Fibroblast of the conjunctiva (primary cell): ENCODE data around the gene ZMYM4.
"Not testable (repeated sequence)": the region's sequence is repeated elsewhere in the genome, so short reads cannot be mapped to it uniquely, and the experiment has no call there.

Experiments used
- DNase-seq: peaks from one replicate; pipeline ENCODE4 v3.0.0-alpha.2; 2010; ENCODE audit warnings: low read depth

Gene ZMYM4

GRCh38 chr1:35268282-35269200, at the start of gene ZMYM4:
Gene ZMYM4 (plus strand): TSS chr1:35268709. CDS start chr1:35269047, 338 bp downstream.
- DNase-seq, result peak; percentile 98

DNA sequence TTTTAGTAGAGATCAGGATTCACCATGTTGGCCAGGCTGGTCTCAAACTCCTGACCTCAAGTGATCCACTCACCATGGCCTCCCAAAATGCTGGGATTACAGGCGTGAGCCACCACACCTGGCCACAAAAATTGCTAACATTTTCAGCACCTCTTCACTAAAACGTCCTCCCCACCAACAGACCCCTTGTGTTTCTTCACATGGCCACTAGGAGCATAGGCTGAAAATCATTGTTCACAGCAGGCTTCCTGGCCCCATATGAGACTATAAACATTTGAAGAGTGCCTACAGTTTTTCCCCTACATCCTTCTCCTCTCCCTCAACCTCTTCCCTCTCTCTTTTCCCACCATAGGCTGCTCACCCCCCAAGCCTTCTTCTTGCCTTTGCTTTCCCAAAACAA, 47.5 kb upstream of the ZMYM4 start:
- no peak for DNase-seq

DNA sequence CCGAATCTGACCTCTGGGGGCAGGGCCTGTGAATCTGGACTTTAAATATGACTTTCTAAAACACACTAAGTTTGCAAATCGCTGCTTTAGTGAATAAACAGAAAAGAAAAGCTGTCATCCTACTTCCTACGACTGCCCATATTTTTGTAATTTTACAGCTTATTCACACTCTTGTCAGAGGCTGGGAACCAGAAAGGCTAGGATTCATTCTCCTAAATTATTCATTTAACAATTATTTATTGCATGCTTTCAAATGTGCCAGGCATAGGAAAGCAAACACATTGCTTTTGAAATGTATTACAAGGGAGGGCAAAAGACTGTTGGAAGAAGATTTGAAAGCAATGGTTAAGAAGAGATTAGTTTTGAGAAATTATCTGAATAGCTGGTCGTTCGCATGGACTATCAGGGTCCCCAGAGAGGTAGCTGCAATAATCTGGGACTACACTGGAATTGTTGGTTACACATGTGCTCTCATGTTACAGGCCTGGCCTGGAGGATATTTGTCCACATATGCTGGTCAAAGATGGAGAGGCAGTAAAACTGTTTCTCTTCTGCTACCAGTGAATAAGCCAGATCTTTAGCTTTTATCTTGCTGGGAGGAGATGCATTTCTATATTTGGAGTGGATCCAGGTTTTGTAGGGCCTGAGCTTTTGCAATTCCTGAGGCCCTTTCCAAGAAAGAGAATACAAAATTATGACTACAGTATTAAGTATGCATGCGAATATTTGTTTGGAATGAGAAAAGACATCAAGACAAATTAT, 46.0 kb upstream of the ZMYM4 start:
- peak; percentile 72 for DNase-seq

DNA sequence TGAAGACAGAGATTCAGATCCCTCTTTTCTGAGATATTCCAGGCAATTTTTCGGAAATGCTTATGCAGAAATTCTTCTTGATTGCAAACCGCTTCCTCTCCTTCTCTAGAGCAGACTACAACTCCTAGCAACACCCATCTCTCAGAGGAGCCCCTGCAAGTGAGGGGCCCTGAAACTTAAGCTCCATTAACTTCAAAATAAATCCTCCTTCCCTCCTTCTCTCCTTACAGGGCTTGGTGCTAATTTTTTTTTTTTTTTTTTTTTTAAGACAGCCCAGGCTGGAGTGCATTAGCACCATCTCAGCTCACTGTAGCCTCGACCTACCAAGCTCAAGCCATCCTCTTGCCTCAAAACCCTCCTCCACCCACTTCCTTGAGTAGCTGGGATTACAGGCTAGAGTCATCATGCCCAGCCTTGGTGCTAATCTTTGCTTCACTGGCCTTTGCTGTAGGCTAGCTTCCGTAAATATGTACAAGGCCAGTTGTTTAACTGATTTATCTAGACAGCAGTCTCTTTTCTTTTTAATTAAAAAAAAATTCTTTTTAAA, 45.4 kb upstream of the ZMYM4 start:
- DNase-seq, result no peak

DNA sequence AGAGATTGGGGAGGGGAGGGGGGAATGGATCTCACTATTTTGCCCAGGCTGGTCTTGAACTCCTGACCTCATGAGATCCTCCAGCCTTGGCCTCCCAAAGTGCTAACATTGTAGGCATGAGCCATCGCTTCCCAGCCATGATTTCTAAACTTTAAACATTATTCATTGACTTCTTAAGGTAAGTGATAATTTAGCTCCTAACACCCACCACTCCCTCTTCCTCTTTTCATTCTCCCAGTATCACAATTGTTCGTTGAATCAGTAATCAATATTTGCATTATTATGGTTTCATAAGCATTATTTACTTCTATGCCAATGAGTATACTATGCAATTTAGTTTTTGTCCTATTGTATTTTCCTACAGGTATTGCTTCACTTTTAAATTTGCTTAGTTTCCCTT, 42.0 kb upstream of the ZMYM4 start:
- no peak for DNase-seq

DNA sequence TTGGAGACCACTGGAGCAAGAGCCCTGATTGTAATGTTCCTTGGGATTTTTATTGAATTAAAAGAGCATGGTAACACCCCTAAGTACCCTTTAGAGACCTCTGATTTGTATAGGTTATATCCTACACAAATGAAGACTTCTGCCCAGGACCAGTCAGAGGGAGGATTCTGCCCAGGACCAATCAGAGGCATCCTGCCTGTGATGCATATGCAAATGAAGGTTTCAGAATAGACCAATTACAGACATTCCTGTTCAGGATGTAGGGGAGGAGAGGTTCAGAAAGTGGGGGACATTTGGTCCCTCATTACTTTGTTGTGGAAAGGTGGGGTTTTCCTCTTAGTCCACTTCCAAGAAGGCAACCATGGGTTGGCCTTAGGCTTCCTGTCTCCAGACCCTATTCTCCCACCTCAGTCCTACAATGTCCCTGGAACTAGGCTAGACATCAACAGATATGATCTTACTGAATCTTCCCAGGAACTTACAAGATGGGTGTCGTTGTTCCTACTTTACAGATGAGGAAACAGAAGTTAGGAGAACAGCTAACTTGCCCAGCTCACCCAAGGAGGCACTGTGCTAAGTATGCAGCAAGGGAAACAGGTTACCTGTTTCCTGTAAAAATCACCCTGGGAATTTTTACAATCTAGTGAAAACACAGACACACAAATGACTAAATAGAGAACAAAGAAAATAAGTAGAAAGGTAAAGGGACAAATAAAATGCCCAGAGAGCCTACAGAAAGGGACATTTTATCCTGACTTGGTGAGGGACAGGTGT, 38.7 kb upstream of the ZMYM4 start:
- no peak for DNase-seq

DNA sequence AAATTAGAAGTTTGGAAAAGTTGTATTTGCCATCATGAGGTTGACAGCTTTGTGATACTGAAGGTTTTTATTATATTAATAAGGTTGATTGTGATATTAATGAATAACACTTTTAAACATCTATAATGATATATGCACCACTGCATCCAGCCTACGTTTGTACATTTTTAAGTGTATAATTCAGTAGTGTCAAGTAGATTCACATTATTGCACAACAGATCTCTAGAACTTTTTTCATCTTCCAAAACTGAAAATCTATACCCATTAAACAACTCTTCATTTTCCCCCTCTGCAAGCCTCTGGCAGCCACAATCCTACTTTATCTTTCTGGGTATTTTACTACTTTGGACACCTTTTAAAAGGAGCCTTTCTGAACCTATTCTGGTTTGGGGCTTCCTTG, 37.2 kb upstream of the ZMYM4 start:
- DNase-seq, result no peak

DNA sequence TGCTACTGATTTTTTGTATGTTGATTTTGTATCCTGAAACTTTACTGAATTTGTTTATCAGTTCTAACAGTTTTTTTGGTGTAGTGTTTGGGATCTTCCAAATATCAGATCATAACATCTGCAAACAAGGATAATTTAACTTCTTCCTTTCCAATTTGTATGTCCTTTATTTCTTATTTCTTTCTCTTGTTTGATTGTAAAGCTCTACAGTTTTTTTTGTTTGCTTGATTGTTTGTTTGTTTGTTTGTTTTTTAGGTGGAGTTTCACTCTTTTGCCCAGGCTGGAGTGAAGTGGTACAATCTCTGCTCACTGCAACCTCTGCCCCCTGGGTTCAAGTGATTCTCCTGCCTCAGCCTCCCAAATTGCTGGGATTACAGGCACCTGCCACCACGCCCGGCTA, 31.7 kb upstream of the ZMYM4 start:
- DNase-seq, result not testable (repeated sequence)

GRCh38 chr1:35243691-35244090, 24.8 kb upstream of the ZMYM4 start:
- DNase-seq, result no peak

- DNase-seq, result no peak
Measured at GRCh38 chr1:35247256-35247655, 21.3 kb upstream of the ZMYM4 start.

DNA sequence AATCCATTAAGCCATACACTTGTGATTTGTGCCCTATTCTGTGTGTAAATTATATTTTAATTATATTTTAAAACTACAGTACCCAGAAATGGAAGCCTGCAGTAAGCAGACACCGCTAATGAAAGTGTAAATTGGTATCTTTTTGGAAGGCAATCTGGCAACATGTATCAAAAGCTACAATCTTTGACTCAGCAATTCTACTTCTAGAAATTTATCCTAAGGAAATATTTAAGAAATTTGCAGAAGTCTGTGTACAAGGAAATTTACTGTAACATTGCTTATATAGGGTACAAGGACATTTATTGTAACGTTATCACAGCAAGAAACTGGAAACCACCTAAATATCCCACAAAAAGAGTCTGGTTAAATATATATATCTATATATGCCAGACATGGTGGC, 14.6 kb upstream of the ZMYM4 start:
- no peak for DNase-seq

DNA sequence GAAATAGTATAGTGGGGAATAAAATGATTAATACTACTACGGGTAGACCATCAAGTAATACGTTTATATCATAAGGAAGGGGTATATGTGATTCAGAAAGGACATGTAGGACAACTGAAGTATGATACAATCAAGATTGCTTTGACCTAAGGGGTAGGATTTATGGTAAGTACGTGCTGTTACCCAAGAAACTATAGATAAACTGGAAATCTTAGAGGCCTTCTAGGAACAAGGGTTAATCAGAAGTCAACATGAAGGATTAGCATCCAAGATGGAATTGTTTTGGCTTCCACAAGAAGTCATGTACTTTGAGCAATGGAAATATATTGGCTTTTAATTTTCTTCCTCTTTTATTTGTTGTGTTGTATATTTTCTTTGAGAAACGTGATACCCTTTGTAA, 13.2 kb upstream of the ZMYM4 start:
- DNase-seq, result no peak

DNA sequence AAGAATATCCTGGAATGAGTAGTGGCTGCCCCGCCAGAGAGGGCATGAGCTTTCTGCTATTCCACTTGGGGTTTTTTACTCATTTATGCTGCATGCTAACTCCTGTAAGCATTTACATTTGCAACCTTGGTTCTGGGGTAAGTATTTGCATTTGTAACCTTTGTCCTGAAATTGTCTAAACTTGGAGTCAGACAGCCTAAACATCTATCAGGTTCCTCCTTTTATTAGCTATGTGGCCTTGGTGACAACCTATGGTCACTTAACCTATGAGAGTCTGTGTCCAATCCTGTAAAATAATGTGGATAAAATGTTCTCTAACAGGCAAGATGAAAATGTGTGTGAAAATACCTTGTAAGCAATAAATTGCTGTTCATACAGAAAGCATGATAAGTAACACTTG, 8.9 kb upstream of the ZMYM4 start:
- no peak for DNase-seq

DNA sequence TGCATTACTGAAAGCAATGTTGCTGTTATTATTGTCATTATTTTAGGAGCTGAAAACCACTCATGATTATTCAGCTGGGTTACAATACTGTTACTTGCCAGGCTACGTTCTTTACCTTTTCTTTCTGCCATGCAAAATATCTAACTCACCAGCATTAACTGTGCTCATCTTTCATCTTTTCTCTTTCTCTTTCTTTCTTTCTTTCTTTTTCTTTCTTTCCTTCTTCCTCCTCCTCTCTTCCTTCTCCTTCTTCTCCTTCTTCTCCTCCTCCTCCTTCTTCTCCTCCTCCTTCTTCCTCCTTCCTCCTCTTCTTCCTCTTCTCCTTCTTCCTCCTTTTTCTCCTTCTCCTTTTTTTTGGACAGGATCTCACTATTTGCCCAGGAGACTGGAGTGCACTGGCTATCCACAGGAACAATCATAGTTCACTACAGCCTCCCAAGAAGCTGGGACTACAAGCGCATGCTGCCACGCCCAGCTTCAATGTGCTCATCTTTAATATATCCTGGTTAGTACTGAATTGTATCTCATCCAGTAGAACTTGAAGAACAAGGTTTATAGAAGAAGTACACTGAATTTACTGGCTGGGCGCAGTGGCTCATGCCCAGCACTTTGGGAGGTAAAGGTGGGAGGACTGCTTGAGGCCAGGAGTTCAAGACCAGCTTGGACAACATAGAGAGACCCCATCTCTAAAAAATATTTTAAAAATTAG, 6.9 kb upstream of the ZMYM4 start:
- DNase-seq, result no peak

GRCh38 chr1:35264035-35264434, 4.5 kb upstream of the ZMYM4 start:
- DNase-seq, result no peak

- DNase-seq, result peak; percentile 16
Measured at GRCh38 chr1:35264871-35265270, 3.6 kb upstream of the ZMYM4 start.

DNA sequence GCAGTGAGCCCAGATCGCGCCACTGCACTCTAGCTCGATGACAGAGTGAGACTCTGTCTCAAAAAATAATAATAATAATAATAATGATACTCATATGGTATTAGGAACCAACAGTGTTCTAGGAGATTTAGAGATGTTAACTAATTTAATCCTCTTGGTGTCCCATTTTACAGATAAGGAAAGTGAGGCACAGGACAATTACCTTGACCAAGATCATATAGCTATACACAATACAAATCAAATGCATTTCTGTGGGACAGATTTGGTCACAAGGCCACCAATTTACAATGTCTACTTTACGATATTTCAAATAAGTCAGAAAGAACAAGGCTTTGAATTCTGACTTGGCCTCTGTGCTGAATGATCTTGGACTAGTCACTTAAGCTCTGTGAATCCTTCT, 2.2 kb upstream of the ZMYM4 start:
- no peak for DNase-seq

DNA sequence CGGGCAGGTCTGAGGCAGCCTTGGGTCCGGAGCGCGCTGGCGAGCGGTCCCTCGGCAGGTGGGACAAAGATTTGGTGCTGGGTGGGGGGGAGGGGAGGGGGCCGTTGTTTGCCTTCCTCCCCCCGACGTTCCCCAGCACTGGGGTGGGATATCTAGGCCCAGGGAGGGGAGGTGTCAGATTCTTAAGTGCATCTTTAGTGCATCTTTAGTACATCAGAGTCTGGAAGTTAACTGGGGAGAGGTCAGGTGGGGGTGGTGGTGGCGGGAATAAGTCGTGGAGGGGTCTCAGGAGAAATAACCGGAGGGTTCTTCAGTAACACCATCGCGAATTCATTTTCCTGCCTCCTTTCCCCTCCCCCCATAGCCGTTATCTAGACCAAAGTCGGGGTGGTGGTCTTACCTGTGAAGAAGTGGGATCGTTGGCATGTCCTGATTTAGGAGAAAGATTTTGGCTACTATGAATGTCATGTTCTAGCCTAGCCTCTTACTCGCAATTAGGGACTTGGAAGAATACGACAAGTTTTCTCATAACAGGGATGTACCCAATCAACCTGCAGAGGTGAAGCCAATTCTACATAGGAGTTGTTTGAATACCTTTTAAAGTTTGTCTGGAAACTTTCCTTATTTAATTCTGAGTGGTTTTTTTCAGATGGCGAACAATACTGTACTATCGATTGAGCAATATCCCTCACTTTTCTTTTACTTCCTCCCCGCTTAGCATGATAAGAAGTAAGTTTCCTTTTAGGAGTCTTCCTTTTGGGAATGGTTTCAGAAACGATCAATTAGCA, 886 bp downstream of the ZMYM4 start:
- no peak for DNase-seq

DNA sequence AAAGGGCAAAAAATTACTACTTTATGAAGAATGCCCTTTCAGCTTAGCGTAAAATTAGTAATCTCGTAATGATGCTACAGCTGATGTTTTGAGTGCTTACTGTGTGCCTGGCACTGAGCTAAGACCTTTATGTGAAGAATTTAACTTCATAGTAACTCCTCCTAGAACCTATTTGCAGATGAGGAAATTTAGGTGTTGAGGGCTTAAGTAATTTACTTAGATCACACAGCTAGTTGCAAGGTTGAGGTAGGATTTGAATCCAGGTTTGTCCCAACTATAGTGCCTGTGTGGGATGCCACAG, 1.4 kb downstream of the ZMYM4 start:
- DNase-seq, result no peak

DNA sequence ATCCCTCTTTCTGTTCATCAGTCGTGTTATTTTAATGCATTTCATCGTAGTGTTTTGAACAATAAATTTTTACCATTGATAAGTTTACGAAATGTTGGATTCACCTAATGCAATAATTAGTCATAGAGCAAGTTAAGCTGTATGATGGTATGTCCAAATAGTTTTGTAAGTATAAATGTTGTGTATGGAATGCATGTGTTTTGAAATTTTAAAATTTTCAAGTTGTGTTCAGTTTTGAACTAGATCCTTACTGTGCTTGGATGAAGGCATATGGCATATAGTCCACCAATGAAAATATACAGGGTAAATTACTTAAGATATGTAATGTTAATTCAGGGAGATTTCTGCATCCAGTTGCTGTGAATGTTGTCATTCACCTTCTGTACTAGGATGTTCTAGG, 2.3 kb downstream of the ZMYM4 start:
- DNase-seq, result no peak

- no peak for DNase-seq
Measured at GRCh38 chr1:35274197-35274596, 5.7 kb downstream of the ZMYM4 start.
